Activated naive CD4-positive, alpha-beta T cell treated with anti-CD3 and anti-CD28 coated beads for 36 hours (primary cell): ENCODE measurements around the gene ZNF407. TPM values are rescaled to one million over a fixed set of nuclear protein-coding genes. Genes with fewer than 3 reads are reported as not detected.

ENCODE experiments used
- CTCF ChIA-PET: fragments of 350-600 bp; sonication (Branson Sonifier 250); formaldehyde crosslinking; loops from one replicate; lab custom pipeline; 2021; ENCODE audit warnings: antibody characterized with exemption; lab: Charles Lee
- DNase-seq: peaks from one replicate; pipeline ENCODE4 v3.0.0-alpha.2; 2020
- H3K27ac Mint-ChIP-seq: one replicate; pipeline ENCODE4 v1.8.0; 2021; ENCODE audit warnings: mild to moderate bottlenecking, mixed read lengths
- H3K27me3 Mint-ChIP-seq: one replicate; pipeline ENCODE4 v1.8.0; 2021; ENCODE audit warnings: low read depth, mixed read lengths
- H3K36me3 Mint-ChIP-seq: one replicate; pipeline ENCODE4 v1.8.0; 2021; ENCODE audit warnings: low read depth, mixed read lengths
- H3K4me1 Mint-ChIP-seq: one replicate; pipeline ENCODE4 v1.8.0; 2021; ENCODE audit warnings: low read depth, mixed read lengths
- H3K4me3 Mint-ChIP-seq: one replicate; pipeline ENCODE4 v1.8.0; 2021; ENCODE audit warnings: mild to moderate bottlenecking, moderate library complexity, mixed read lengths
- H3K9me3 Mint-ChIP-seq: one replicate; pipeline ENCODE4 v1.8.0; 2021; ENCODE audit warnings: mixed read lengths
- intact Hi-C: fragments of 100-400 bp; cut with micrococcal nuclease; formaldehyde crosslinking; loops from one replicate; pipeline ENCODE4 v1.15.1; 2023
- total RNA-seq, 2 experiments: library from RNA; stranded (reverse); gene quantifications; one replicate each; pipeline ENCODE4 v1.2.3, GENCODE V29; 2021

The ZNF407 gene
- total RNA-seq, 2 experiments from 2014 or later = 9.8 to 9.9 TPM

- Mint-ChIP-seq H3K9me3 (peaks cover 5% of the 10 kb centered on the region), H3K36me3 (peaks cover 8% of the 10 kb centered on the region), H3K27me3 (no peaks in the 10 kb centered on the region), H3K4me1 (no peaks in the 10 kb centered on the region), H3K4me3 (no peak overlapping the region), H3K27ac (no peak overlapping the region)
- intact Hi-C loops = no loop called here
- no peak for DNase-seq
- CTCF ChIA-PET = no interaction called here
Measured at GRCh38 chr18:74745633-74746403, 148.1 kb downstream of the ZNF407 start.

GRCh38 chr18:74748809-74749208, 151.1 kb downstream of the ZNF407 start:
- peaks cover 19% of the 10 kb centered on the region for H3K36me3 Mint-ChIP-seq
- no peak for DNase-seq
- H3K9me3 Mint-ChIP-seq = peaks cover 15% of the 10 kb centered on the region
- no peaks in the 10 kb centered on the region for H3K4me1 Mint-ChIP-seq
- H3K4me3 Mint-ChIP-seq = no peak overlapping the region
- intact Hi-C loops = no loop called here
- no peaks in the 10 kb centered on the region for H3K27me3 Mint-ChIP-seq
- CTCF ChIA-PET = no interaction called here
- no peak overlapping the region for H3K27ac Mint-ChIP-seq

GRCh38 chr18:74758995-74759394, 161.3 kb downstream of the ZNF407 start:
- Mint-ChIP-seq H3K9me3 (peaks cover 17% of the 10 kb centered on the region), H3K4me3 (no peak overlapping the region), H3K27me3 (no peaks in the 10 kb centered on the region), H3K36me3 (peaks cover 32% of the 10 kb centered on the region), H3K27ac (no peak overlapping the region), H3K4me1 (peaks cover 3% of the 10 kb centered on the region)
- CTCF ChIA-PET = no interaction called here
- DNase-seq = no peak
- intact Hi-C loops = no loop called here

GRCh38 chr18:74760026-74760425, 162.4 kb downstream of the ZNF407 start:
- intact Hi-C loops = no loop called here
- no peak for DNase-seq
- H3K9me3 Mint-ChIP-seq = peaks cover 16% of the 10 kb centered on the region
- no peaks in the 10 kb centered on the region for H3K27me3 Mint-ChIP-seq
- no peak overlapping the region for H3K4me3 Mint-ChIP-seq
- no peak overlapping the region for H3K27ac Mint-ChIP-seq
- peaks cover 30% of the 10 kb centered on the region for H3K36me3 Mint-ChIP-seq
- CTCF ChIA-PET = no interaction called here
- H3K4me1 Mint-ChIP-seq = no peaks in the 10 kb centered on the region

GRCh38 chr18:74760436-74760835, 162.8 kb downstream of the ZNF407 start:
- no peaks in the 10 kb centered on the region for H3K4me1 Mint-ChIP-seq
- peaks cover 16% of the 10 kb centered on the region for H3K9me3 Mint-ChIP-seq
- CTCF ChIA-PET = no interaction called here
- H3K27me3 Mint-ChIP-seq = no peaks in the 10 kb centered on the region
- no peak overlapping the region for H3K27ac Mint-ChIP-seq
- intact Hi-C loops = no loop called here
- H3K4me3 Mint-ChIP-seq = no peak overlapping the region
- H3K36me3 Mint-ChIP-seq = peaks cover 30% of the 10 kb centered on the region
- DNase-seq = no peak

- H3K4me3 Mint-ChIP-seq = no peak overlapping the region
- intact Hi-C loops = no loop called here
- H3K36me3 Mint-ChIP-seq = peaks cover 12% of the 10 kb centered on the region
- no peaks in the 10 kb centered on the region for H3K4me1 Mint-ChIP-seq
- CTCF ChIA-PET = no interaction called here
- H3K27me3 Mint-ChIP-seq = no peaks in the 10 kb centered on the region
- no peak overlapping the region for H3K27ac Mint-ChIP-seq
- peaks cover 3% of the 10 kb centered on the region for H3K9me3 Mint-ChIP-seq
- DNase-seq = no peak
Measured at GRCh38 chr18:74766251-74766650, 168.6 kb downstream of the ZNF407 start.

GRCh38 chr18:74768096-74768495, 170.4 kb downstream of the ZNF407 start:
- intact Hi-C loops = no loop called here
- H3K4me3 Mint-ChIP-seq = no peak overlapping the region
- no peaks in the 10 kb centered on the region for H3K27me3 Mint-ChIP-seq
- DNase-seq = no peak
- H3K9me3 Mint-ChIP-seq = peaks cover 3% of the 10 kb centered on the region
- H3K36me3 Mint-ChIP-seq = peaks cover 5% of the 10 kb centered on the region
- peaks cover 2% of the 10 kb centered on the region for H3K4me1 Mint-ChIP-seq
- CTCF ChIA-PET = no interaction called here
- no peak overlapping the region for H3K27ac Mint-ChIP-seq

GRCh38 chr18:74773171-74773624, 175.5 kb downstream of the ZNF407 start:
- Mint-ChIP-seq H3K27ac (no peak overlapping the region), H3K27me3 (no peaks in the 10 kb centered on the region), H3K4me1 (peaks cover 2% of the 10 kb centered on the region), H3K9me3 (no peaks in the 10 kb centered on the region), H3K36me3 (peaks cover 7% of the 10 kb centered on the region), H3K4me3 (no peak overlapping the region)
- CTCF ChIA-PET = interaction anchor here (0.6 kb wide), 1 partner anchor 76 kb away, joined by 3 read pairs; no protein-coding TSS in a partner anchor
- intact Hi-C loops = no loop called here
- no peak for DNase-seq

GRCh38 chr18:74774486-74774885, 176.8 kb downstream of the ZNF407 start:
- no peak overlapping the region for H3K4me3 Mint-ChIP-seq
- intact Hi-C loops = no loop called here
- peaks cover 2% of the 10 kb centered on the region for H3K4me1 Mint-ChIP-seq
- H3K36me3 Mint-ChIP-seq = peaks cover 7% of the 10 kb centered on the region
- CTCF ChIA-PET = no interaction called here
- H3K9me3 Mint-ChIP-seq = no peaks in the 10 kb centered on the region
- H3K27me3 Mint-ChIP-seq = no peaks in the 10 kb centered on the region
- DNase-seq = no peak
- no peak overlapping the region for H3K27ac Mint-ChIP-seq

GRCh38 chr18:74775239-74775638, 177.6 kb downstream of the ZNF407 start:
- intact Hi-C loops = no loop called here
- CTCF ChIA-PET = interaction anchor here (0.6 kb wide), 1 partner anchor 186 kb away, joined by 5 read pairs; no protein-coding TSS in a partner anchor
- Mint-ChIP-seq H3K36me3 (peaks cover 7% of the 10 kb centered on the region), H3K9me3 (no peaks in the 10 kb centered on the region), H3K27me3 (no peaks in the 10 kb centered on the region), H3K4me3 (no peak overlapping the region), H3K4me1 (peaks cover 2% of the 10 kb centered on the region), H3K27ac (no peak overlapping the region)
- DNase-seq = no peak

- no peaks in the 10 kb centered on the region for H3K9me3 Mint-ChIP-seq
- H3K4me1 Mint-ChIP-seq = no peaks in the 10 kb centered on the region
- no peaks in the 10 kb centered on the region for H3K27me3 Mint-ChIP-seq
- no peak overlapping the region for H3K27ac Mint-ChIP-seq
- no peak for DNase-seq
- peaks cover 9% of the 10 kb centered on the region for H3K36me3 Mint-ChIP-seq
- no peak overlapping the region for H3K4me3 Mint-ChIP-seq
- CTCF ChIA-PET = no interaction called here
- intact Hi-C loops = no loop called here
Measured at GRCh38 chr18:74778191-74778847, 180.6 kb downstream of the ZNF407 start.

- no peak overlapping the region for H3K4me3 Mint-ChIP-seq
- H3K9me3 Mint-ChIP-seq = no peaks in the 10 kb centered on the region
- DNase-seq = no peak
- H3K36me3 Mint-ChIP-seq = peaks cover 12% of the 10 kb centered on the region
- H3K27me3 Mint-ChIP-seq = no peaks in the 10 kb centered on the region
- no peaks in the 10 kb centered on the region for H3K4me1 Mint-ChIP-seq
- intact Hi-C loops = no loop called here
- CTCF ChIA-PET = no interaction called here
- H3K27ac Mint-ChIP-seq = no peak overlapping the region
Measured at GRCh38 chr18:74784752-74785151, 187.1 kb downstream of the ZNF407 start.

GRCh38 chr18:74785632-74786031, 188.0 kb downstream of the ZNF407 start:
- Mint-ChIP-seq H3K4me1 (no peaks in the 10 kb centered on the region), H3K36me3 (peaks cover 12% of the 10 kb centered on the region), H3K9me3 (no peaks in the 10 kb centered on the region), H3K27me3 (no peaks in the 10 kb centered on the region), H3K27ac (no peak overlapping the region), H3K4me3 (no peak overlapping the region)
- no peak for DNase-seq
- intact Hi-C loops = no loop called here
- CTCF ChIA-PET = no interaction called here
